ENCODE data around the gene RETN.

The RETN gene

DNA sequence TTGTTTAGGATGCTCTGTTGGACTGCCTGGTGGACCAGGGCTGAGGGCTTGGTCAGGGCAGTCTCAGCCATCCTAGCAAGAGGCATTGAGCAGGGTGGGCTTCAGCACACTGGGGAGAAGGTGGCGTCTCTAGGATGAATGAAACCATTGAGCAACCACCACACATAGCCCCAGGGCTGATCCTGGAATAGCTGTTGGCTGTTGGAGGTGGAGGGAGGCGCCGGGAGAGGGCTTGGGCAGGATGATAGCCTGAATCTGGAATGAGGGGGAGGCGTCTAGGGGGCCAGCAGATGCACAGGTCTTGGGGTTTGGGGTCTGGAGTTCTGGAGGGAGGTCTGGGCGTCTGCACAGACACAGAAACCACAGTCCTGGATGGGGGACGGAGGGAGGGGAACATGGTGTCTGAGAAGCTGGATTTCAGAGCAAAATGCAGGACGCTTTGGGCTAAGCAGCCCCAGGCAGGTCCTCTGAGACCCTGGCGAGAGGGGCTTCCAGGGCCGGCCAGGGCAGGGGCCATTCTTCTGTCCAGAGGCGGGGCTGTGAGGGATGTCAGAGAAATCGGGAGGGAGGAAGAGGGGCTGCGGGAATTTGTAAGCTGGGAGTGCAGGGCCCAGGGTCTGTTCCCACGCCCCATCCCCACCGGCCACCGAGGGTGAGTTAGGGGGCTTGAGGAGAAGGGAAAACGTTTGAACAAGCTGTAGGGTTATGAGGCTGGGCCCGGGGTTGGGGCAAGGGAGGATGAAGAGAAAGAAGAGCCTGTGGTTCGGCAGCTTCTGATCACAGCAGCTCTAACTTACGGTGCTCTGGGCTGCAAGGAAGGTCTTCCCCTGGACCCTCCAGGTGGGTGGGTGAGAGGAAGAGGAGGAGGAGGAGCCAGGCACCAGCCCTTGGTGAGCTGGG, 16.9 kb downstream of the RETN start:
- peak; percentile 22 for DNase-seq

DNA sequence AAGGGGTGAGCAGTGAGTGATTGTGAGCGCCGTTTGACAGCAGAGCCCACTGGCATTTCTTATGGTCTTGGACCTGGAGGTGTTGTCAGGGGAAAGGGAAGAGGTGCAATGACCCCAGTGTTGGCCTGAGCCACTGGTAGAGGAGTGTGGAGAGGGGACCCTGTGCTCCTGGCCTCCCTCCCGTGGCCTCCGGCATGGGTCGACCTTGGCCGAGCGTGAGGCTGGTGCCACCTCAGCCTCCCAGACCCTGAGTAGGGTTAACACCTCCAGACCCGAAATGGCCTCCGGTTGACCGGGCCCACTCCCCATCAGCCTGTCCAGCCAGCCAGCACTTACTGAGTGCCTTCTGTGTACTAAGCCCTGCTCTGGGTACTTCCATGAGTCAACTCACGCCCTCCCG, 18.3 kb downstream of the RETN start:
- no peak for DNase-seq

- DNase-seq, result no peak
Observed at GRCh38 chr19:7689165-7689564, 20.3 kb downstream of the RETN start.

DNA sequence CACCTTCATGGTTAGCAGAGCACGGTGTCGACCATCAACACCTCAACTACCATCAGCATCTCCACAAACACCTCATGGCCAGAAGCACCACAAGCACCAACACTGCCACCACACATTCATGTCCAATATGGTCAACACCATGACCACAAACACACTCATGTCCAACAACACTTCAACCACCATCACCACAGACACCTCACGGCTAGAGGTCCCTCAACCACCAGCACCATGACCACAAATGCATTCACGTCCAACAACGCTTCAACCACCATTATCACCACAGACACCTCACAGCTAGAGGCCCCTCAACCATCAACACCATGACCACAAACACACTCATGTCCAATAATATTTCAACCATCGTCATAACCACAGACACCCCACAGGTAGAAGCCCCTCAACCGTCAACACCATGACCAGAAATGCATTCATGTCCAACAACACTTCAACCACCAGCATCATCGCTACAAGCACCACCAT, 22.0 kb downstream of the RETN start:
- DNase-seq, result no peak

GRCh38 chr19:7691497-7691896, 22.6 kb downstream of the RETN start:
- DNase-seq, result no peak

DNA sequence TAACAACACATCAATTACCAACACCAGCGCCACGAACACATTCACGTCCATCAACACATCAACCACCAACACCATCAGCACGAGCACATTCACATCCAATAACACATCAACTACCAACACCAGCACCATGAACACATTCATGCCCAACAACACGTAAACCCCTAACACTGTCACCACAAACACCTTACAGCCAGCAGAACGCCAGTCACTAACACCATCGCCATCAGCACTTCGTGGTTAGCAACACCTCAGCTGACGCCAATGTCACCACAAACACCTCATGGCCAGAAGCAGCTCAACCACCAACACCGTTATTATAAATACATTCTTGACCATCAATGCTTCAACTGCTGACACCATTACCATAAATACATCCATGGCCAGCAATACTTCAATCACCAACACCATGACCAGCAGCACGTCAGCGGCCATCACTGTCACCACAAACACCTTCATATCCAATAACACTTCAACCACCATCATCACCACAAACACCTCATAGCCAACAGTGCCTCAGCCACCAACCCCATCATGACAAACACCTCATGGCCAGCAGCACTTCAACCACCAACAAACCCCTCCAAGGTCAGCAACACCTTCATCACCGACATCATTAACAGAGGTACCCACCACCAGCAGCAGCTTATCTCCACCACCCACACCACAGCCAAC, 23.7 kb downstream of the RETN start:
- DNase-seq, result no peak

DNA sequence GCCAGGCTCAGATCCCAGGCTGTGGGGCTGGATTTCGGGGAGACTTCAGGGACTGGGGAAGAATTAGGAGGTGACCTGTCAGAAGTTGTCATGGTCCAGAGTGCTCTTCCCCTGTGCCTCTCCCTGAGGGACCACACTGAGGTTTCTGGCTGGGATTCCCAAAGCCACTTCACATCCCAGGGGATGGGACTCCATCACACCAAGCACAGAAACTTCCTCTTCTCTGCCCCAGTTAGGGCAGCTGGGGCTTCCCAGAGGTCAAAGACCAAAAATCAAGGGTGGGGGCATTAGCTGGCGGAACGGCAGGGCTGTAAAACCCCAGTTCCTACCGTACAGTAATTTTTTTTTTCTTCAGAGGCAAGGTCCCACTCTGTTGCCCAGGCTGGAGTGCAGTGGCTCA, 25.6 kb downstream of the RETN start:
- no peak for DNase-seq

DNA sequence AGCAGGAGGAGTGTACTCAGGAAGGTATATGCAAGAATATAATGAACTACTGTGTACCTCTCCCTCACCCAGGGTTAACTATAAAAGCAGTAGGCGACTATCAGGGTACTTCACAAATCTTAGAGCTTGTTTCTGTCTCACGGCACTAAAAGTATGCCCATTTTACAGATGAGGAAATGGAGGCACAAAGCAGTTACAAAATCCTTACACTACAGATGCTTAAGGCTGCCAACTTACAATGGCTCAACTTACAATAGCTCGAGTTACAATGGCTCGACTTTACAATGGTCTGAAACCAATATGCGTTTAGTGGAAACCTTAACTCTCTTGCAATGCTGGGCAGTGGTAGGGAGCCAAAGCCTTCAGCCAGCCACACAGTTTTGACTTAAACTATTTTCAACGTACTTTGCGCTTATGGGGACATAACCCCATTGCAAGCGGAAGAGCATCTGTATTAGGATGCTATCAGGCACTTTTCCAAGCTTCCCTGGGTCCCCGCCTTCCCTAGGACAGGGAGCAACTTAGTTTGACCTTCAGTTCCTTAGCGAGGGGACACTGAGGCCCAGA, 29.0 kb downstream of the RETN start:
- no peak for DNase-seq

DNA sequence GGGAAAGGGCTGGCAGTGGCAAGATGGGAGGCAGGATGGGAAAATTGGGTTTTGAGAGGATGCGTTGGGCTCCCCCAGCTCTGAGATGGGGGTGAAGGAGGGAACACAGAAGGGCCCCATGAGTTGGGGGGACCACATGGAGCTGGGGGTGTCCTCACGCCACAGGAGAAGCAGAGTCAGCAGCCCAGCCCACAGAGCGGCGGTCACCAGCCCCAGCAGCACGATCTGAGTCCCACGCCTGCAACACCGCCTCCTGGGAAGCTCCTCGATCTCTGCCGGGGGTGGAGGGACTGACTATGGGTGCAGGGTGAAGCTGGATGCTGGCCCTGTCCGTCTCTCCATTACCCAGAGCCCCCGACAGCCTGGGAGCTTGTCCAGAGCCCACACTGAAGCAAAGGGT, 29.7 kb downstream of the RETN start:
- DNase-seq, result no peak

DNA sequence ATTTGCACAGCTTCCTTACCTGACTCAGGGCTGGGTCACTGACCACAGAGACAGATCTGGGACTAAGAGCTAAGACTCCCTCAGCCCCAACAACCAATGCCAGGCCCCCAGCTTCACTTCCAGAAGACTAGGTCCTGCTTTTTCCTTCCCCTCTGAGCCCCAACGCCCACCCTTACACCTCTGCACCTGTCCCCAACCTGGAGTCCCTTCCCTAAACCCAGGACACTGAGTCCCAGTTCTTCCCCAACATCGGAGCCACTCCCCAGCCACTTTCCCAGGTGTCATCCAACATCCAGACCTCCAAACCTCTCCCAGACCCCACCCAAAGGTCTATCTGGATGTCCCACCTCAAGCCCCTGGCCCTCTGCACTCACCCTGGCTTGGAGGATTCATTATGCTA, 30.2 kb downstream of the RETN start:
- DNase-seq, result no peak

- no peak for DNase-seq
Observed at GRCh38 chr19:7699417-7700401, 30.9 kb downstream of the RETN start.

DNA sequence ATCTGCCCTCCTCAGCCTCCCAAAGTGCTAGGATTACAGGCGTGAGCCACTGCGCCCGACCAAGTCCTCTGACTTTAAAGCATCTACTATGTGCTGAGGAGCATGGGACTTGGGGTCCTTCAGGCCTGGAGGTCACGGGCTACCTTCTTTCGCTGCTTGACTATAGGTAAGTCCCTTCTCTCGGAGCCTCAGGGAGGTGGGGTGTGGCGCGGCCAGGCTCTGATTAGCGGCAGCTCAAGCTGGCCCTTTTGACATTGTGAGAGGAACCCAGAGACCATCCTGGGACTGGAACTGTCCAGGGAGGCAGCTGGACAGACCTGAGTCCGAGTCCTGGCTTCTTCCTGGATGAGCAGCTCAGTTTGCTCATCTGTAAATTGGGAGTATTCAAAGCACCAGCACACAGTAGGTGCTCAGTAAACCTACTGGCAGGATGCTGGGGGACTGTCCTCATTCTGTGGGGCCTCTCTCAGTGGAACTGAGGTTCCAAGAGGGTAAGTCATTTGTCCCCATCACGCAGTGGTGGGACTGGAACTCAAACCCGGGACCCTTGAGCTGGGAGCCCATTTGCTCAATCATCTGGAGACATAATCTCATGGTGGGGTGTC, 32.3 kb downstream of the RETN start:
- no peak for DNase-seq

DNA sequence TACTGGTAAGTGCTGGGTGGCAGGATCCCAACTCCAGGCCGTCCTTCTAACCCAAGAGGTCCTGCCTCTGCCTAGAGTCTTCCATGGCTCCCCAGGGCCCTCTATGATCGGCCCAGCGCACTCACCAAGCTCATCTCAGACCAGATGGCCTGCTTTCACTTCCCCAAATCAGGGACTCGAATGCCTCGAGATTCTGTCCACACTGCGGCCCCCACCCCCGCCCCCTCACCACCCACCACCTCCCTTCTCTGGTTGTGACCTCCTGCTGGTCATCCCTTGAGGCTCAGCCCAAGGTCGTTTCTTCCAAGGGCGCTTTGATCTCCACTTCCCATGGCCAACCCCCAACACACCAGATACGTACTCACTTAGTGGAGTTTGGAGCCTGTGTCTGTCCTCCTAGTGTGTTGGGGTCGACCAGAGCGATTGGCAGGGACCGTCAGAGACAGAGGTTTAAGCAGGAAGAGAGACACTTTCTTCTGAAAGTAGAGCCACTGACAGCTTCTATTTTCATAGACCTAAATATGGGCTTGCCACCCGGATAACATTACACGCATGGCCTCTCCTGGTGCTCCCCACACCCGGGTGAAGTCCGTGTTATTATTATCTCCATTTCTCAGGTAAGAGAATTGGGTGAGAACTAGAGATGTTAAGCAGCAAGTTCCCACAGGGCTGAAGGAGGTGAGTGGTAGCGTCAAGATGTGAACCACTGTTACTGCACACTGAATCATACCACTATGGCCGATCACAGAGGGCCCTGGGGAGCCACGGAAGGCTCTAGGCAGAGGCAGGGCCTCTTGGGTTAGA, 33.0 kb downstream of the RETN start, which contains the start of gene FCER2:
FCER2 (minus strand) TSS at position 478 of the 804 bp plus-strand sequence. CDS start 2,371 bp downstream, outside the sequence.
- no peak for DNase-seq

DNA sequence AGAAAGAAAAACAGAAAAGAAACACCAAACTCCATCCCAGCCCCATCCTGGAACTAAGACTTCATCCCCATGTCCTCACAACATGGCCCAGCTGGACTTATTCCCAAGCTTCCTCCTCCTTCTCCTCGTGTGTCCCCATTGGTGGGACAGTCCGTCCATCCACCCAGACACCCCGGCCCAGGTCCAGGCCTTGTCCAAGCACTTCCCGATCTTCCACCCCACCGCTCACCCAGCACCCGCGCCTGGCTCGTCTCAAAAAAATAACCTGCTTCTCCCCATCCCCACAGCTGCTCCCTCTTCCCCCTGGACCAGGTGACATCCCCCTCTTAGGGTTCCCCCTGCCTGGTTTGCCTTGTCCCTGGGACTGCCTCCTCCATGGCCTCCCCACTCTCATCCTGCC, 34.5 kb downstream of the RETN start:
- DNase-seq, result no peak

DNA sequence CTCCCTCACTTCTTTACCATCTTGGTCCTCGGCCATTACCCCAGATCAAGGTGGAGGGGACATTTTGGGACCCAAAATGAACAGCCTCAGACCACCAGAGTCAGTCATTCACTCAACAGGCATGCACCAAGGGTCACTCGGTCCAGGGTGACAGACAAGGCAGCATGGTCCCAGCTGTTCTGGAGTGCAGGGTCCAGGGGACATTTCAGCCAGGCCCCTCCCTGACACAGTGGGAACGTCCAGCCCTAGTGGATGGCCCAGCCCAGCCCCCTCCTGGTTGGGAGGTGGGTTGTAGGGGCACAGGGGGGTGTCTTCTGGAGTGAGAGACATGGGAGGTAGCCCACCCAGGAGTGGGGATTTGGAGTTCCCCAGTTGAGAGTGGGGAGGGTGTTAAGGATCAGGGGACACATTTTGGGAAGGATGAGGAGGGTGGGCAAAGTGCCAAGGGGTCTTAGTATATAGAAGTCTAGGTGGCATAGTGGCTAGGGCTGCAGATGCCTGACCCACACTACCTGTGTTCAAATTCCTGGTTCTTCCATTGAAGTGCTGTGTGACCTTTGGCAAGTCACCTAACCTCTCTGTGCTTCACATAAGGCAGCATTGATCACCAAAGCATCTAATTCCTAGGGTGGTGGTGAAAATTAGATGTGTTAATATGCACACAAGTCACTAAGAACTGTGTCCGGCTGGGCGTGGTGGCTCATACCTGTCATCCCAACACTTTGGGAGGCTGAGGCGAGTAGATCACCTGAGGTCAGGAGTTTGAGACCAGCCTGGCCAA, 35.6 kb downstream of the RETN start:
- no peak for DNase-seq

GRCh38 chr19:7705387-7706187, 36.7 kb downstream of the RETN start:
- no peak for DNase-seq

DNA sequence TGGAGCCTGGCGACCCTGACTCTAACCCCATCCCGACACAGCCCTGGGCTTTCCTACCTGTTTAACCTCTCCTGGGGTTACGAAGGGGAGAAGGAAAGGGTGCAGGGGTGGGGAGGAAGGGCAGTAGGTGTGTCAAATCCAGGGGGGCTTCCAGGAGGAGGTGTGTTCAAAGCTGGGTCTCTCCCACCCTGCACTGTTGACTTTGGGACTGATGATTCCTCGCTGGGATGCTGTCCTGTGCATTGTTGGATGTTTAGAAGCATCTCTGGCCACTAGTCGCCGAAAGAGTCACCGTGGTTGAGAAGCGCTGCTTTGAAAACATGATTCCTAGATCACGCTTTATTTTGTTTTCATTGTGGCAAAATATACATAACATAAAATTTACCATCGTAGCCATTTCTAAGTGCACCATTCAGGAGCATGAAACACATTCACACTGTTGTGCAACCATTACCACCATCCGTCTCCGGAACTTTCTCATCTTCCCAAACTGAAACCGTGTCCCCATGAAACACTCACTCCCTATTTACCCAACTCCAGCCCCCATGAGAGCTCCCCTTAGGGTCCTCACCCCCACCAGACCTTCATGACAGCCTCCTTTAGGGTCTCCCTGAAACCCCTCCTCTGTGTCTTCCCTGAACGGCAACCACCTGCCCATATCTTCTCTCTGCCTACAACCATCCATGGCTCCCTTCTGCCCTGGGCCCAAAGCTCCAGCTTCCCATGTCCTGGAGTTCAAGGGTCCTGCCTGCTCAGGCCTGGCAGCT, 37.5 kb downstream of the RETN start:
- no peak for DNase-seq

GRCh38 chr19:7706955-7707456, 38.2 kb downstream of the RETN start:
- no peak for DNase-seq

All from EL (cell line).